Caco-2 (cell line): ENCODE measurements around the gene LSG1. TPM values are rescaled to one million over a fixed set of nuclear protein-coding genes. Genes with fewer than 3 reads are reported as not detected.
"Not testable (repeated sequence)": the region's sequence is repeated elsewhere in the genome, so short reads cannot be mapped to it uniquely, and the experiment has no call there.

Experiments used
- BruUV-seq: library from RNA; stranded (reverse); fragments of 400-500 nt; replicated peaks from 2 replicates; lab custom pipeline; 2021; lab: Mats Ljungman, UMichigan
- CTCF ChIA-PET: fragments of 300-600 bp; sonication (Branson Sonifier 250); formaldehyde crosslinking; loops from one replicate; lab custom pipeline; 2022; ENCODE audit warnings: antibody characterized with exemption; lab: Charles Lee
- POLR2A ChIA-PET: fragments of 300-600 bp; sonication (Branson Sonifier 250); formaldehyde crosslinking; loops from one replicate; lab custom pipeline; 2022; ENCODE audit warnings: antibody characterized with exemption; lab: Charles Lee
- DNase-seq, 2 experiments: peaks; one replicate each; pipeline versions ENCODE4 v3.0.0 to v3.0.0-alpha.2; 2020 to 2022
- H3K27me3 ChIP-seq: replicated peaks from 2 replicates; pipeline ENCODE4 v1.6.0; 2011; ENCODE audit warnings: low read length; ENCODE audit not compliant: control insufficient read depth, insufficient read depth
- H3K36me3 ChIP-seq: 2 replicates; pipeline ENCODE4 v1.5.1; 2011; ENCODE audit warnings: low read length; ENCODE audit not compliant: control insufficient read depth, insufficient read depth
- H3K4me1 ChIP-seq: fragments of 250-450 bp; sonication (Bioruptor Pico); 2 replicates; pipeline ENCODE4 v1.5.1; 2020; ENCODE audit warnings: mild to moderate bottlenecking
- H3K4me3 ChIP-seq: 2 replicates; pipeline ENCODE4 v1.5.1; 2011; ENCODE audit warnings: low read depth, mild to moderate bottlenecking, control low read depth, low read length
- H3K9me3 ChIP-seq: fragments of 250-450 bp; sonication (Bioruptor Pico); 2 replicates; pipeline ENCODE4 v1.5.1; 2020; ENCODE audit warnings: mild to moderate bottlenecking, moderate library complexity
- H3K27ac Mint-ChIP-seq: one replicate; pipeline ENCODE4 v1.8.0; 2022; ENCODE audit warnings: mixed read lengths; ENCODE audit not compliant: unreplicated experiment
- H3K27me3 Mint-ChIP-seq: one replicate; pipeline ENCODE4 v1.8.0; 2022; ENCODE audit warnings: mixed read lengths; ENCODE audit not compliant: insufficient read depth, unreplicated experiment
- H3K36me3 Mint-ChIP-seq: one replicate; pipeline ENCODE4 v1.8.0; 2022; ENCODE audit warnings: mild to moderate bottlenecking, mixed read lengths; ENCODE audit not compliant: insufficient read depth, unreplicated experiment
- H3K4me1 Mint-ChIP-seq: one replicate; pipeline ENCODE4 v1.8.0; 2022; ENCODE audit warnings: low read depth, mixed read lengths; ENCODE audit not compliant: unreplicated experiment
- H3K4me3 Mint-ChIP-seq: one replicate; pipeline ENCODE4 v1.8.0; 2022; ENCODE audit warnings: mild to moderate bottlenecking, moderate library complexity, mixed read lengths; ENCODE audit not compliant: unreplicated experiment
- H3K9me3 Mint-ChIP-seq: one replicate; pipeline ENCODE4 v1.8.0; 2022; ENCODE audit warnings: mixed read lengths; ENCODE audit not compliant: unreplicated experiment
- CTCF ChIP-seq, 2 experiments: fragments of 200-600 bp in 1 of 2; IDR thresholded peaks; 1 replicate in 1 of 2; 2 replicates in 1 of 2; pipeline versions ENCODE4 v1.5.1 to v1.8.0; 2011 to 2022; ENCODE audit warnings: antibody characterized with exemption in 1 of 2, control low read depth in 1 of 2, inconsistent platforms in 1 of 2, low read depth in 1 of 2, low read length in 1 of 2, mild to moderate bottlenecking in 1 of 2, moderate library complexity in 1 of 2; ENCODE audit not compliant: insufficient read depth in 1 of 2, severe bottlenecking in 1 of 2, unreplicated experiment in 1 of 2
- intact Hi-C: fragments of 100-400 bp; cut with micrococcal nuclease; formaldehyde crosslinking; loops from one replicate; pipeline ENCODE4 v1.10.0; 2022; ENCODE audit not compliant: unreplicated experiment
- total RNA-seq: library from RNA; stranded (reverse); gene quantifications from 2 replicates; pipeline ENCODE4 v1.2.3, GENCODE V29; 2022

Gene LSG1
- total RNA-seq, 1 experiment from 2014 or later, result 48.0 TPM

- no peaks in the 10 kb centered on the region; the same call in 1 of the 2 replicates for H3K36me3 ChIP-seq
These were observed 39.7 kb downstream of the LSG1 start for GRCh38 chr3:194632226-194632808.

GRCh38 chr3:194631696-194632095, 40.3 kb downstream of the LSG1 start:
- ChIA-PET POLR2A (no interaction called here), CTCF (no interaction called here)
- no peaks in the 10 kb centered on the region for H3K27me3 ChIP-seq
- H3K4me1 Mint-ChIP-seq, result no peaks in the 10 kb centered on the region
- no TSS peak for BruUV-seq
- no peaks in the 10 kb centered on the region for H3K9me3 Mint-ChIP-seq
- peak overlapping the region; percentile 96 for H3K4me3 Mint-ChIP-seq
- no peaks in the 10 kb centered on the region for H3K9me3 ChIP-seq
- H3K4me3 ChIP-seq, result no peak overlapping the region
- no peaks in the 10 kb centered on the region; the same call in 1 of the 2 replicates for H3K36me3 ChIP-seq
- peaks cover 23% of the 10 kb centered on the region for H3K36me3 Mint-ChIP-seq
- no peaks in the 10 kb centered on the region for H3K4me1 ChIP-seq
- peak in 1 of 2 experiments; percentile 15 for DNase-seq
- no peak for TF ChIP-seq CTCF (IDR thresholded peaks at IDR 0.05; ENCODE audit: insufficient read depth in 1 of 2, low read depth in 1 of 2, low read length in 1 of 2, severe bottlenecking in 1 of 2, unreplicated experiment in 1 of 2)
- intact Hi-C loops, result no loop called here
- no peaks in the 10 kb centered on the region for H3K27me3 Mint-ChIP-seq
- no peak overlapping the region for H3K27ac Mint-ChIP-seq

More at GRCh38 chr3:194632226-194632808, 39.7 kb downstream of the LSG1 start:
- ChIA-PET POLR2A (no interaction called here), CTCF (no interaction called here)
- TF ChIP-seq CTCF (IDR thresholded peaks at IDR 0.05; ENCODE audit: insufficient read depth in 1 of 2, low read depth in 1 of 2, low read length in 1 of 2, severe bottlenecking in 1 of 2, unreplicated experiment in 1 of 2), result no peak
- no peak overlapping the region for H3K27ac Mint-ChIP-seq
- intact Hi-C loops, result no loop called here
- H3K9me3 ChIP-seq, result no peaks in the 10 kb centered on the region
- H3K27me3 Mint-ChIP-seq, result no peaks in the 10 kb centered on the region
- TSS peak; percentile 32 for BruUV-seq
- H3K4me3 Mint-ChIP-seq, result peak overlapping the region; percentile 96
- H3K9me3 Mint-ChIP-seq, result no peaks in the 10 kb centered on the region
- peak overlapping the region; percentile 84 for H3K4me3 ChIP-seq
- H3K4me1 Mint-ChIP-seq, result no peaks in the 10 kb centered on the region
- H3K4me1 ChIP-seq, result no peaks in the 10 kb centered on the region
- no peaks in the 10 kb centered on the region for H3K27me3 ChIP-seq
- peak in 1 of 2 experiments; percentile 21 for DNase-seq
- peaks cover 22% of the 10 kb centered on the region for H3K36me3 Mint-ChIP-seq

GRCh38 chr3:194630681-194631080, 41.3 kb downstream of the LSG1 start:
- H3K9me3 Mint-ChIP-seq, BruUV-seq, H3K4me3 ChIP-seq, H3K27me3 Mint-ChIP-seq, DNase-seq, intact Hi-C loops, H3K36me3 ChIP-seq, POLR2A ChIA-PET, H3K4me1 Mint-ChIP-seq, H3K9me3 ChIP-seq, H3K4me3 Mint-ChIP-seq, H3K27ac Mint-ChIP-seq, H3K4me1 ChIP-seq, H3K27me3 ChIP-seq, CTCF ChIA-PET: not testable (repeated sequence)
- peaks cover 19% of the 10 kb centered on the region for H3K36me3 Mint-ChIP-seq
